ENCODE data around the gene TMEM132E.
A peak's percentile ranks its signal among the peaks of the same experiment; 100 is the strongest.

The TMEM132E gene

DNA sequence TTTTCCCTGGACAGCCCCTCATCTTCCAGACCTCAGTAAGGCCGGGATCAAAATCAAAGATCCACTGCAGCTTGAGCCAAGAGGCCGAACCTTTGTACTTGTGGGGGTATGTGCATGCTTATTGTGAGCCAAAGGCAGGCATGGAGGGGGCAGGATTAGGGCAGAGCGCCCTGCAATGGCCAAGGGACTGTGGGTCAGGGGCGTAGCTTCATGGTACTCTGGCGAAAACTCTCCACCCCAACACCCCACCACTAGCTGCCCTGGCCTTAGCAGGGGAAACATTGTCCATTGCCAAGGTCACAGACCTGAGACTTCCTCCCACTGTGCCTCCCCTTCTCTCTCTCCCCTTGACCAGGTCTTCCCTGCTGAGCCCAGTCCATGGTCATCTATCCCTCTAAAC lies 90.1 kb downstream of the TMEM132E start:
- no peak for TF ChIP-seq CTCF (IDR thresholded peaks at IDR 0.05; ENCODE audit: unreplicated experiment in 3 of 3)
- Mint-ChIP-seq H3K27me3 (ENCODE audit: low read depth) (peaks cover 50% of the 10 kb centered on the region), H3K4me3 (no peak overlapping the region), H3K9me3 (no peaks in the 10 kb centered on the region), H3K36me3 (ENCODE audit: low read depth) (no peaks in the 10 kb centered on the region), H3K4me1 (peaks cover 3% of the 10 kb centered on the region), H3K27ac (peak overlapping the region in 1 of 3 experiments; percentile 50)

DNA sequence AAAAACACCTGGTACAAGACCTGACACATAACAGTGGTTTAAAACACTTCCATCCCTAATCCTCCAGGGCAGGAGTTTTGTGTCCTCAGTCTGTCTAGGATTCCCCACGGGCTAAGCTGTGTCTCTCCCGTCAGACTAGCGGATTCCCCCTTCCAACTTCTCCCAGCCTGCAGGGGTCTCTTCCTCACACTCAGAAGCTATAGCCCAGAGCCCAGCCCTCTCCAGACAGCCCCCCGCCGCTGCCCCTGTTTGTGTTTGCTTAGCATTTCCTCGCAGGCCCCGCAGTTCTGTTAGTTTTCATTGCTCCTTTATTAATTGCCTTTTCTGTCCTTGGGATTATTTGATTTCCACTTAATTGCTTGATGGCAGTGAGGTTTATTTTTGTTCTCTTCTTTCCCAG lies 91.2 kb downstream of the TMEM132E start:
- Mint-ChIP-seq H3K27me3 (ENCODE audit: low read depth) (peaks cover 43% of the 10 kb centered on the region), H3K4me3 (no peak overlapping the region), H3K27ac (no peak overlapping the region), H3K36me3 (ENCODE audit: low read depth) (no peaks in the 10 kb centered on the region), H3K4me1 (peaks cover 9% of the 10 kb centered on the region), H3K9me3 (no peaks in the 10 kb centered on the region)
- no peak for TF ChIP-seq CTCF (IDR thresholded peaks at IDR 0.05; ENCODE audit: unreplicated experiment in 3 of 3)

DNA sequence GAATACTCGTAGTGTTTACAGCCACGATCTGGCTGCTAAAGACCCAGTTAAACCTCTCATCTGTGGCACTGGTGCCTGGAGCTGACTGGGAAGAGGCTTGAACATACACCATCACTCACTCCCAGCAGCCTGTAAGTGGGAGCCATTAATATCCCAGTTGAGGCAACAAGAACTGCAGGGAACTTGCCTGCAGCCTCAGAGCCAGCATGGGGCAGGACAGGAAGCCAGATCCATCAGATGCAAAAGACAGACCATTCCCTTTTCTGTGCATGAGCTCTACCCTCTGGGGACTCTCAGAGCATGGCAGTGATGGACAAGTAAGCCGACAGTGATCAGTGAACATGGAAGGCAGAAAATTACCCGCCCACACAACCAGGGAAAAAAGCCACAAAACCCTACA lies 91.8 kb downstream of the TMEM132E start:
- H3K36me3 Mint-ChIP-seq (ENCODE audit: low read depth) = no peaks in the 10 kb centered on the region
- H3K9me3 Mint-ChIP-seq = no peaks in the 10 kb centered on the region
- H3K27me3 Mint-ChIP-seq (ENCODE audit: low read depth) = peaks cover 40% of the 10 kb centered on the region
- no peak for TF ChIP-seq CTCF (IDR thresholded peaks at IDR 0.05; ENCODE audit: unreplicated experiment in 3 of 3)
- no peak overlapping the region for H3K4me3 Mint-ChIP-seq
- peaks cover 9% of the 10 kb centered on the region for H3K4me1 Mint-ChIP-seq
- no peak overlapping the region for H3K27ac Mint-ChIP-seq

DNA sequence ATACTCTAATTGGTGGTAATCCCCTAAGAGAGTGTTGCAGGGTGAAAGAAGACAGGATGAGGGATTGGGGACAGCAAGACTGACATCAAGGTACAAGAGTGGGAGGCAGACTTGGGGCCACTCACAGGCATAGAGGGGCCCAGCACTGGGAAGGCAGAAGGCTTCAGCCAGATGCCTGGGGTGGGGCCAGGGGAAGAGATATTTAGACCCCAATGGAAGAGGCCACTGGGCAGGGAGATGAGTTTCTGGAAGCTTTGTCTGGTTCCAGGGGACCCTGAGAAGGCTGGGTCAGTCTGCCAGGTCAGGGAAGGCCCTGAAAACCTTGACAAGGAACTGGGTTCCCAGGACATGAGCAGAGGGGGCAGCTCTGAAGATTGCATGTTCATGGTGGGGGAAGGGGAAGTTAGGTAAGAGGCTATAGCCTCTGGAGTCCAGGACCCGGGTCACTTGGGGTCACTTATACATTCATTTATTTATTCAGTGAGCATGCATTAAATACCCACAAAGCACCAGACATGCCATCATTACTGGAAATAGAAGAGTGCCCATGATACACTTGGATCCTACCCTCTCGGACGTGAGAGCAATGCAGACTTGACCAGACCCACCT lies 92.9 kb downstream of the TMEM132E start:
- peaks cover 9% of the 10 kb centered on the region for H3K4me1 Mint-ChIP-seq
- TF ChIP-seq CTCF (IDR thresholded peaks at IDR 0.05; ENCODE audit: unreplicated experiment in 3 of 3) = no peak
- H3K4me3 Mint-ChIP-seq = no peak overlapping the region
- H3K9me3 Mint-ChIP-seq = no peaks in the 10 kb centered on the region
- no peak overlapping the region for H3K27ac Mint-ChIP-seq
- no peaks in the 10 kb centered on the region for H3K36me3 Mint-ChIP-seq (ENCODE audit: low read depth)
- peaks cover 33% of the 10 kb centered on the region for H3K27me3 Mint-ChIP-seq (ENCODE audit: low read depth)

DNA sequence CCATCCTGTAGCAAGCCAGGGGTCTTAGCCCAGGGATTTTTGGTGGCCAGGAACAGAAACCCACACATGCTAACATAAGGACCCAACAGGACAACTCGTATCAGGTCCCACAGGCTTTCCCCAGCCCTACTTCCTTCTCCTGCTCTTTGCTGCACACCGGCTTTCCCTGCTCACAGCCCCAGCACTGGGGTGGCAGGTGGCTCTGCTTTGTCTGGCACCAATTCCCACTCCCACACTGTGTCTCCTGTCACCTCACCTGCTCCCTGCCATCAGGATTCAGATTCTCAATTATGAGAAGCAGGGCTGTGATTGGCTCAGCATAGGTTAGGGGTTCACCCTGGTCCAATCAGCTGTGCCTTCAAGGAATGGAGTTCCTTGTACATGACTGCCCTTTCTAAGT lies 94.1 kb downstream of the TMEM132E start:
- no peak overlapping the region for H3K27ac Mint-ChIP-seq
- no peak overlapping the region for H3K4me3 Mint-ChIP-seq
- H3K4me1 Mint-ChIP-seq = peaks cover 9% of the 10 kb centered on the region
- peaks cover 25% of the 10 kb centered on the region for H3K27me3 Mint-ChIP-seq (ENCODE audit: low read depth)
- no peaks in the 10 kb centered on the region for H3K36me3 Mint-ChIP-seq (ENCODE audit: low read depth)
- H3K9me3 Mint-ChIP-seq = no peaks in the 10 kb centered on the region
- no peak for TF ChIP-seq CTCF (IDR thresholded peaks at IDR 0.05; ENCODE audit: unreplicated experiment in 3 of 3)

Measured in nephron (organoid).